GM10248 (cell line): ENCODE measurements around the gene DNAJB14.

Experiments
- CTCF ChIA-PET: fragments of 300-600 bp; sonication (Branson Sonifier 250); formaldehyde crosslinking; extraction: SDS; loops from one replicate; lab custom pipeline; 2021; ENCODE audit warnings: antibody characterized with exemption; lab: Yijun Ruan, JAX
- POLR2A ChIA-PET: fragments of 350-650 bp; sonication (Branson Sonifier 250); formaldehyde crosslinking; extraction: SDS; loops from one replicate; lab custom pipeline; 2020; ENCODE audit warnings: antibody characterized with exemption; lab: Yijun Ruan, JAX
- DNase-seq: peaks from one replicate; pipeline ENCODE4 v3.0.0; 2012; ENCODE audit errors: extremely low spot score
- TF ChIP-seq, protein P1 (sequence below): IDR thresholded peaks from 2 replicates; pipeline ENCODE4 v1.5.1; 2012; ENCODE audit warnings: mild to moderate bottlenecking, low read depth; ENCODE audit errors: extremely low read depth, missing control alignments, control extremely low read depth

The DNAJB14 gene

DNA sequence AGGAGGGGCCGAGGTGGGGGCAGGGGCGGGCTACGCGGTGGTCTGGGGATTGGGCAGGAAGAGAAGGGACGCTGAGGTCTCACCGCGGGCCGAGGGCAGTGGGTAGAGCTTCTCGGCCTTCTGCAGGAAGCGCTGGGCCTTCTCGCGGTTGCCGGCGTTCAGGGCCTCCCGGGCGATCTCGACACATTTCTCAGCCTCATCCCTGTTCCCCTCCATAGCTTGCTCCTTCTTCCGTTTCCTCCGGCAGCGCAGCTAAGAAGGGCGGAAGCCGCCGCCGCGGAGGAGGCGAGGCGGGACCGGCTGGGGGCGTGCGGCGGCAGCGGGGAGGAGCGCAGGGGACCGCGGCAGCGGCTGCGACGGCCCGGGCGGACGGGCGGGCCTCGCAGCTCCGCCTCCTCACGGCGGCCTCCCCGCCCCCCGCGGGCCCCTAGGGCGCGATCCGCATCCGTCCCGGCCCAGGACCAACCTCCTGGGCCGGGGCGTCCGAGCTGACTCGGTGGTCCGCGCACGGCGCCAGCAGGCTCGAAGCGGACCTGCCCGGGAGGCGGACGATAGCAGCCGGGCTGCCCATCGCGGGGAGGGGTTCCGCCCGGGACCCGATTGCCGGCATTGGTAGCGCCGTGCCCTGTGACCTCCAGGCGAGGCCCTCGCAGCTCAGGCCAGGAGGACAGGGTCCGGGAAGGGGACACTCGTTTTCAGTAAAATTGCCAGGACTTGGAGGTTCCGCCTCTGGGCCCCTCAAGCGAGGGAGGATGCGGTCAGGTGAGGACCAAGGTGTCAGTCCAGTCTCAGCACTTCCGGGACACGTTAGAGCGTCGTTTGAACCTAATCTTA lies at the start of gene DNAJB14:
DNAJB14 (minus strand) TSS at position 263 of the 834 bp plus-strand sequence; CDS start at position 216, 47 bp downstream.
- POLR2A ChIA-PET: interaction anchor here (0.8 to 2.3 kb wide), 4 partner anchors 52 to 135 kb away, joined by 3 to 15 read pairs (median 3); partner anchors contain the start of genes DAPP1 and LAMTOR3
- peak; percentile 85 for DNase-seq
- TF ChIP-seq, protein P1, sequence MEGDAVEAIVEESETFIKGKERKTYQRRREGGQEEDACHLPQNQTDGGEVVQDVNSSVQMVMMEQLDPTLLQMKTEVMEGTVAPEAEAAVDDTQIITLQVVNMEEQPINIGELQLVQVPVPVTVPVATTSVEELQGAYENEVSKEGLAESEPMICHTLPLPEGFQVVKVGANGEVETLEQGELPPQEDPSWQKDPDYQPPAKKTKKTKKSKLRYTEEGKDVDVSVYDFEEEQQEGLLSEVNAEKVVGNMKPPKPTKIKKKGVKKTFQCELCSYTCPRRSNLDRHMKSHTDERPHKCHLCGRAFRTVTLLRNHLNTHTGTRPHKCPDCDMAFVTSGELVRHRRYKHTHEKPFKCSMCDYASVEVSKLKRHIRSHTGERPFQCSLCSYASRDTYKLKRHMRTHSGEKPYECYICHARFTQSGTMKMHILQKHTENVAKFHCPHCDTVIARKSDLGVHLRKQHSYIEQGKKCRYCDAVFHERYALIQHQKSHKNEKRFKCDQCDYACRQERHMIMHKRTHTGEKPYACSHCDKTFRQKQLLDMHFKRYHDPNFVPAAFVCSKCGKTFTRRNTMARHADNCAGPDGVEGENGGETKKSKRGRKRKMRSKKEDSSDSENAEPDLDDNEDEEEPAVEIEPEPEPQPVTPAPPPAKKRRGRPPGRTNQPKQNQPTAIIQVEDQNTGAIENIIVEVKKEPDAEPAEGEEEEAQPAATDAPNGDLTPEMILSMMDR: peak; percentile 11
- CTCF ChIA-PET: interaction anchor here (1.0 to 3.4 kb wide), 10 partner anchors 9 to 386 kb away, joined by 3 to 18 read pairs (median 4); partner anchors contain the start of genes DAPP1 and TRMT10A

DNA sequence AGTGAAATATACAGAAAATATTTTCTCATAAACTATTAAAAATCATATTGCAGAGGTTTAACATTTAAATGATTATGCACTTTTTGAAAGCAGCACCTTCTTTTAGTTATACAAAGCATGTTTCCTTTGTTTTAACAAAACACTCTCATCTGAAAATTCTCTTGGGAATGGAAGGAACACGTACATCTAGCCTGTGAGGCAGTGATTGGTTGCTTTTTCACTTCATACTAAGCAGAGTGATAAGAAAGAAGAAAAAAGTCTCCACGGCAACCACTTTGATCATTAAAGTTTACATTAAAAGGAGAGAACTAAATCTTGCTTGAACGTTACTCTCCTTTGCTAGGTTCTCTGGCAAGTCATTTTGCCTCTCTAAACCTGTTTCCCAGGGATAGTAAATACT lies 45.3 kb upstream of the DNAJB14 start:
- ChIA-PET CTCF (interaction anchor here (1.2 to 2.4 kb wide), 4 partner anchors 8 to 101 kb away, joined by 3 to 10 read pairs (median 4); no protein-coding TSS in a partner anchor), POLR2A (no interaction called here)
- TF ChIP-seq, protein P1: no peak
- DNase-seq: no peak

DNA sequence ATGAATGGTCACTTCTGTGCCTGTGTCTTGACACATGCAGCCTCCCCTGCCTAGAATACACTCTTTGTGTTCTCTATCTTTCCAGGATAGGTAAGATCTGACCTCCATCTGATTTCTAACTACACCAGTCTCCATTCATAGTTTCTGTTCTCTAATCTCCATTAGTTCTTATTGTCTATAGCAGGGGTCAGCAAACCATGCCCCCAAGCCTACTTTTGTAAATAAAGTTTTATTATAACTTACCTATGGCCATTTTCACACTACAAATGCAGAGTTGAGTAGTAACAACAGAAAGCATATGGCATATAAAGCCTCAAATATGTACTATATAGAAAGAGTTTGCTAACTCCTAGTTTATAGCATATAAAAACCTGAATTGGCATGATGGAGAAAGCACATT lies 41.3 kb upstream of the DNAJB14 start:
- no peak for DNase-seq
- POLR2A ChIA-PET: no interaction called here
- CTCF ChIA-PET: interaction anchor here (0.9 to 1.8 kb wide), 2 partner anchors 11 to 39 kb away, joined by 4 to 5 read pairs; no protein-coding TSS in a partner anchor
- TF ChIP-seq, protein P1: no peak

DNA sequence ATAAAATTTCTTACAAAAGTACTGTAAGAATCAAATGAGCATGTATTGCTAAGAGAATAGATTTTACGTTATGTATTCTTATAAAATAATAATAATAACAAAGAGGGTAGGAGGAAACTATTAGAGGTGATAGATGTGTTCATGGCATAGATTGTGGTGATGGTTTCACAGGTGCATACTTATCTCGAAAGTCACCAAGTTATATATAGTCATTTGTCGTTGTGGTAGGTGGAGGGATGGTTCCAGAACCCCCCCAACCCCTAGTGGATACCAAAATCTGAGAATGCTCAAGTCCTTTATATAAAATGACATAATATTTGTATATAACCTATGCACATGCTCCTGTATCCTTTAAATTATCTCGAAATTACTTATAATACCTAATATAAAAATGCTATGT lies 40.4 kb upstream of the DNAJB14 start:
- TF ChIP-seq, protein P1: no peak
- CTCF ChIA-PET: no interaction called here
- POLR2A ChIA-PET: interaction anchor here (0.6 kb wide), 1 partner anchor 84 kb away, joined by 3 read pairs; no protein-coding TSS in a partner anchor
- DNase-seq: no peak

DNA sequence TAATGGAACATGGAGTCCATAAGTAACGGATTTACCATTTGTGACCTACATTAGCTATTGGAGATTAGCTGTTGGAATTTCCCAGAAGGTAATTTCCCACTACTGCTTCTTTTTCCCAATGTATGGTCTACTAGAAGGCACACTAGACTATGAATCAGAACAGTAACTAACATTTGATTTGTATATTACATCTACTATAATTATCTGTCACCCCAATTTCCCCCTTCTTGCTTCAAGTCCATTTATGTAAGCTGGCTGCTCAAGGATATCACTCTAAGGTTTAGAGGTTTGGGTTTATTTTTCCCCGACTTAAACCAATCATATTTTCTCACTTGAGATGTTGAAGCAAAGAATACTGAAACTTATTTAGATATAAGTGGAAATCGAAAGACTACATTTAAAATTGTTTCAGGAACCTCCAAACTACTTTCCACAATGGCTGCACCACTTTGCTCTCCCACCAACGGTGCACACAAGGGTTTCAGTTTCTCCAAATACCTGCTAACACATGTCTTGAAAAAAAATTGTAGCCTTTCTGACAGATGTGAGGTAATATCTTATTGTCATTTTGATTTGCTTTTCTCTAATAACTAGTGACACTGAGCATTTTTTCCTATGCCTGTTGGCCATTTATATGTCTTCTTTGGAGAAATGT lies 37.0 kb upstream of the DNAJB14 start:
- POLR2A ChIA-PET: interaction anchor here (1.5 kb wide), 1 partner anchor 32 kb away, joined by 3 read pairs; no protein-coding TSS in a partner anchor
- DNase-seq: no peak
- TF ChIP-seq, protein P1: no peak
- CTCF ChIA-PET: interaction anchor here (1.1 to 1.8 kb wide), 5 partner anchors 9 to 175 kb away, joined by 3 to 6 read pairs (median 3); no protein-coding TSS in a partner anchor

DNA sequence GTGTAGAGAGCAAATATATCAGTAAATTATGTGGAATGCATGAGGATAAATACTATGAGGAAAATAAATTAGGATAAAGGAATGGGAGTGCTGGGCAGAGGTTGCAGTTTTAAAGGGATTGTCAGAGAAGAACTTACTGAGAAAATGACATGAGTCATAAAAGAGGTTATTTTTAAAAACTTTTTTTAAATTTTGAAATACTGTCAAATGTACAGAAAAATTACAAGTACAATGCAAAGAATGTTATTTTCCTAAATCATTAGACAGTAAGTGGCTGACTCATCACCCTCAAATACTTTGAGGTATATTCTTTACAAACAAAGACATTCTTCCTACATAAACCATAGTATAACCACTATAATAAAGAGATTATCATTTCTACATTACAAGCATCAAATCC lies 33.5 kb upstream of the DNAJB14 start:
- no peak for DNase-seq
- ChIA-PET CTCF (no interaction called here), POLR2A (no interaction called here)
- TF ChIP-seq, protein P1: no peak
